ENCODE results near the gene NRCAM.
"Not testable (repeated sequence)": the region's sequence is repeated elsewhere in the genome, so short reads cannot be mapped to it uniquely, and the experiment has no call there.

Gene NRCAM

DNA sequence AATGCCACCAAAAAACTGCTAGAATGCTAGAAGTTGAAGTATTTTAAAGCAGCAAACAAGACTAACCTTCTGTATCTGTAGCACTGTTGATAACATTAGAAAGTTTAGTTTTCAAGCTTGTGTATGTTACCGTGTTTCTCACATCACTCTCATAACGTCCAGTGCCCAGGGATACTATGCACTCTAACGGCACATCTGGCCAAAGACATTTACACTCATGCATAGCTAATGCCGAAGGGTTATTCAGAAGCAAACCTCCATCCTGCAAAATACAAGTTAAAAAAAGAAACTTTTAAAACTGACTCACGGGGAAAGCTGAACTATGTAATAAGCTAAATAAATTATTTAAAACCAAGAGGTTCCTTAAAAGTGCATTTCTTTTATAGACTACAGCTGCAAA, 22.9 kb upstream of the NRCAM start:
- no peak for DNase-seq
- TF ChIP-seq GATA1 (IDR thresholded peaks at IDR 0.05; ENCODE audit: low read depth, low read length) (no peak), POLR2A (IDR thresholded peaks at IDR 0.05; ENCODE audit: low read length) (no peak)

DNA sequence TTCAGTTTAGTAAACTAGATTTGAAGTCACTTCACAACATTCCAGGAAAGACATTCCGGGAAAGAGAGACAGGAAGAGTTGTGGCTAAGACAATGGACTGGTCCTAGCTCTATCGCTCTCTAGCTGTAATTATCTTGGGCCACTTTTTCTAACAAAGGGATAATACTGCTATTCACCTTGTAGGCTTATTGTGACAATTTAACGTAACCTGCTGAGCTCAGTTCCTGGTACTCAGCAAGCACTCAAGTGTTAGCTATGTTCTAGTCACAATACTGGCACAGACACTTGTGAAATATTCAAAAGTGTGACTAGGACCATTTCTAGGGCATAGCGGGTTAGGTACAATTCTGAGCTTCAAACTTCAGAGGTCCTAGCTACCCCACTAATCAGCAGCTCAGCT, 12.0 kb upstream of the NRCAM start:
- TF ChIP-seq GATA1 (IDR thresholded peaks at IDR 0.05; ENCODE audit: low read depth, low read length) (no peak), POLR2A (IDR thresholded peaks at IDR 0.05; ENCODE audit: low read length) (no peak)
- no peak for DNase-seq

GRCh38 chr7:108467391-108467790, 11.2 kb upstream of the NRCAM start:
- DNase-seq, result no peak
- no peak for TF ChIP-seq GATA1 (IDR thresholded peaks at IDR 0.05; ENCODE audit: low read depth, low read length)
- no peak for TF ChIP-seq POLR2A (IDR thresholded peaks at IDR 0.05; ENCODE audit: low read length)

- not testable (repeated sequence) for DNase-seq
Measured at GRCh38 chr7:108466322-108466721, 10.1 kb upstream of the NRCAM start.

DNA sequence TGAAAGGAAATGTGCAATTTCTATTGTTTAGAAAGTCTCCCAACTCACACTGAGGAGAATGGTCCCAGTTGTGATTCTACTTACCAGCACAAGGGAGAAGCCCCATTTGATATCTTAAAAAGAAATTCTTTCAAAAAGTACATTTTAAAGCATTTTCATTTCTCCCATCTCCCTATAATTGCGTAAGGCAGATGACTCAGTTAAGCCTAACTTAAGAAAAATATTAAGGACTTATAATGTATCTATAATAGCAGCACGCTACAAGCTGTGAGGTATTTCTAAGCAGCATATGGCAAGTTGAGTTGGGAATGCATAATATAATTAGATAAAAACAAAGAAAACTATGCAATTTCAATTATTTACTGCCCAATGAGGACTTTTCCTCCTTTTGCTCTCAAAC, 8.5 kb upstream of the NRCAM start:
- TF ChIP-seq GATA1 (IDR thresholded peaks at IDR 0.05; ENCODE audit: low read depth, low read length), result no peak
- TF ChIP-seq POLR2A (IDR thresholded peaks at IDR 0.05; ENCODE audit: low read length), result no peak
- no peak for DNase-seq

- no peak for DNase-seq
- TF ChIP-seq POLR2A (IDR thresholded peaks at IDR 0.05; ENCODE audit: low read length) (no peak), GATA1 (IDR thresholded peaks at IDR 0.05; ENCODE audit: low read depth, low read length) (no peak)
Measured at GRCh38 chr7:108463613-108464012, 7.4 kb upstream of the NRCAM start.

DNA sequence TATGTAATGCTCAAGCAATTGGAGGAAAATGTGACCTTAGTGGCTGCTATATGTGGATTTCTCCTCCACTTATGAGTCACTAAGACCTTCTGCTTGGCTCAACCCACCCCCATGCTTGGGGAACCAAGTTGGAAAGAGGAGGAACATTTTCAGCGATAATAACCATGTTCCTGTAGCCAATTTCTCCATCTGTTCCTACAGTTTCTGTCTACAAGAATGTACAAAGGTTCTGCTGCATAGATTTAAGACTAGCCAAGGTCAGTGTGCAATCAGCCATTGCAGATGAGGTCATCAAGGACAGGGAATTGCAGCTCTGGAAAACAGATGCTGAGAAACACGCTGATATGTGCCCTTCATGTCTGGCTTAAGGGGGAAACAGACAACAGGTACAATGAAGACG, 5.6 kb upstream of the NRCAM start:
- DNase-seq, result no peak
- TF ChIP-seq POLR2A (IDR thresholded peaks at IDR 0.05; ENCODE audit: low read length) (no peak), GATA1 (IDR thresholded peaks at IDR 0.05; ENCODE audit: low read depth, low read length) (no peak)

GRCh38 chr7:108460964-108461363, 4.7 kb upstream of the NRCAM start:
- TF ChIP-seq GATA1 (IDR thresholded peaks at IDR 0.05; ENCODE audit: low read depth, low read length) (no peak), POLR2A (IDR thresholded peaks at IDR 0.05; ENCODE audit: low read length) (no peak)
- no peak for DNase-seq

GRCh38 chr7:108459922-108460551, 3.8 kb upstream of the NRCAM start:
- TF ChIP-seq GATA1 (IDR thresholded peaks at IDR 0.05; ENCODE audit: low read depth, low read length), result no peak
- peak; percentile 8 to 19 for DNase-seq

DNA sequence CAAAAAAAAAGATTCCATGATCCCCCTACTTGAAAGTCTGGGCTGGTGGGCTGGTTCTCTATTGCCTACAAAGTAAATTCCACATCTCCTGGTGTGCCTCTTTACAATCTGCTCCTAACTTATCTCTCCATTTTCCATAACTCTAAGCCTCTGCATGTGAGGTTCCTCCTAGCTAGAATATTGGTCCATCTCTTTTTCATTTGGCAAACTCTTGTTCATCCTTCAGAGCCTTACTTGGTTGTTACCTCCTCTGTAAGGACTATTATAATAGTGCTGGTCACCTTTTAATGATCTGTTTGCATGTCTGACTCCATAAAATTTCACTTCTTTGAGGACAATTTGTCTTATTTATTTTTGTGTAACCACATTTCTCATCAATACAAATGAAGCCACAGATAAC, 1.6 kb upstream of the NRCAM start:
- DNase-seq, result no peak
- TF ChIP-seq GATA1 (IDR thresholded peaks at IDR 0.05; ENCODE audit: low read depth, low read length) (no peak), POLR2A (IDR thresholded peaks at IDR 0.05; ENCODE audit: low read length) (no peak)

- TF ChIP-seq GATA1 (IDR thresholded peaks at IDR 0.05; ENCODE audit: low read depth, low read length) (no peak), POLR2A (IDR thresholded peaks at IDR 0.05; ENCODE audit: low read length) (no peak)
- DNase-seq, result no peak
Measured at GRCh38 chr7:108456845-108457540, 757 bp upstream of the NRCAM start.

- TF ChIP-seq GATA1 (IDR thresholded peaks at IDR 0.05; ENCODE audit: low read depth, low read length) (no peak), POLR2A (IDR thresholded peaks at IDR 0.05; ENCODE audit: low read length) (no peak)
- DNase-seq, result no peak
Measured at GRCh38 chr7:108455551-108455997, 662 bp downstream of the NRCAM start.

- no peak for TF ChIP-seq GATA1 (IDR thresholded peaks at IDR 0.05; ENCODE audit: low read depth, low read length)
- TF ChIP-seq POLR2A (IDR thresholded peaks at IDR 0.05; ENCODE audit: low read length), result no peak
- no peak for DNase-seq
Measured at GRCh38 chr7:108454674-108455550, 1.3 kb downstream of the NRCAM start.

DNA sequence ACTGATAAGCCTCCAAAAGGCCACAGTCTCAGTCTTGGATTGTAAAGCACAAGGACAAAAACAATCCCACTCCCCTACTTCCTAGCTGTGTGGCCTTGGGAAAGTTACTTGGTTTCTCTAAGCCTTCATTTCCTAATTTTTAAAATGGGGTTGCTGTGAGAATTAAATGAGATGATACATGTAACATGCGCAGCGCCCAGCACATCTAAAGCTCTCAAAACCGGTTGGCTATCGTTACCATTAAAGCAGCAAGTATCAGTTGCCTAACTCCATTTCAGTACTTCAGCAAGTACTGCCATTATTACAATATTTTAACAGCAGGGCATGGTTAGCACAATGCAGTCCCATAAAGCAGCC, 1.9 kb downstream of the NRCAM start:
- TF ChIP-seq POLR2A (IDR thresholded peaks at IDR 0.05; ENCODE audit: low read length), result no peak
- TF ChIP-seq GATA1 (IDR thresholded peaks at IDR 0.05; ENCODE audit: low read depth, low read length), result no peak
- DNase-seq, result no peak

GRCh38 chr7:108453320-108453719, 2.9 kb downstream of the NRCAM start:
- no peak for TF ChIP-seq GATA1 (IDR thresholded peaks at IDR 0.05; ENCODE audit: low read depth, low read length)
- no peak for TF ChIP-seq POLR2A (IDR thresholded peaks at IDR 0.05; ENCODE audit: low read length)
- DNase-seq, result no peak
